Measurements from ENCODE around the gene CLEC18B. TPM values are rescaled to one million over a fixed set of nuclear protein-coding genes. Genes with fewer than 3 reads are reported as not detected.
"Not testable (repeated sequence)": the region's sequence is repeated elsewhere in the genome, so short reads cannot be mapped to it uniquely, and the experiment has no call there.

CLEC18B gene
- total and polyA plus RNA-seq, 3 experiments from 2014 or later = 0.29 TPM; not detected in 2

DNA sequence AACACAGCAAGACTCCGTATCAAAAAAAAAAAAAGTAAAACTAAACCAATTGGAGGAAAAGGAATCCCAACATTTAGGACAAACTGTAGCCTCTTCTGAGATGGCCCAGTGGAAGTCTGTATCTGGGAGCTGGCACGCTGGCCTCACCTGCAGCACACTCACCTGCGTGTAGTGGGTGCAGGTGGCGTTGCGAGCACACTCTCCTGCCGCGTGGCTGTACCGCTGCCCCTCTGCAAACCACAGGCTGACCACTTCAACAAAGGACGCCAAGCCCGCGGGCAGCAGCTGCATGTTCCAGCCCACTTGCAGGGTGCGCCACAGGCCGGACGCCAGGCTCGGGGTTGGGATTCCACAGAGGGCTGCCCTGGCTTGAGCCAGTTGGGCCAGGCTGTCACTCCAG is 3.4 kb downstream of the CLEC18B start:
- POLR2A ChIA-PET; H3K36me3 Mint-ChIP-seq; H3K9me3 ChIP-seq (ENCODE audit: low read length); H3K4me1 Mint-ChIP-seq; H3K9me3 Mint-ChIP-seq; H3K4me3 Mint-ChIP-seq; H3K36me3 ChIP-seq (ENCODE audit: insufficient read depth, low read length); DNase-seq; H3K4me3 ChIP-seq (ENCODE audit: low read length); H3K27ac Mint-ChIP-seq; H3K27ac ChIP-seq (ENCODE audit: low read depth, low read length); CTCF ChIA-PET; H3K4me1 ChIP-seq (ENCODE audit: insufficient read depth, low read length); H3K27me3 ChIP-seq (ENCODE audit: insufficient read depth, low read length, poor library complexity, severe bottlenecking); H3K27me3 Mint-ChIP-seq: not testable (repeated sequence)

DNA sequence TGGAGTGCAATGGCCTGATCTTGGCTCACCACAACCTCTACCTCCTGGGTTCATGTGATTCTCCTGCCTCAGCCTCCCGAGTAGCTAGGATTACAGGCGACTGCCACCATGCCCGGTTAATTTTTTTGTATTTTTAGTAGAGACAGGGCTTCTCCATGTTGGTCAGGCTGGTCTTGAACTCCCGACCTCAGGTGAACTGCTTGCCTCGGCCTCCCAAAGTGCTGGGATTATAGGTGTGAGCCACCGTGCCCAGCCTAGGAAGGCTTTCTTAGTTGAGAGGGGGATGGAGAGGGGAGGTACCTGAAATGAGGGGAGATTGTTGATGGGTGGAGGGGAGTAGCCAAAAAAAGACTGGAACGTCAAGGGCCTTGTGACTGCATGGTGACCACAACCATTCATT is 7.4 kb downstream of the CLEC18B start:
- H3K27ac Mint-ChIP-seq; H3K9me3 ChIP-seq (ENCODE audit: low read length); H3K27ac ChIP-seq (ENCODE audit: low read depth, low read length); CTCF ChIA-PET; H3K4me3 Mint-ChIP-seq; H3K9me3 Mint-ChIP-seq; H3K36me3 ChIP-seq (ENCODE audit: insufficient read depth, low read length); DNase-seq; H3K27me3 Mint-ChIP-seq; POLR2A ChIA-PET; H3K27me3 ChIP-seq (ENCODE audit: insufficient read depth, low read length, poor library complexity, severe bottlenecking); H3K4me1 Mint-ChIP-seq; H3K4me1 ChIP-seq (ENCODE audit: insufficient read depth, low read length); H3K36me3 Mint-ChIP-seq; H3K4me3 ChIP-seq (ENCODE audit: low read length): not testable (repeated sequence)

GRCh38 chr16:74413485-74413884 is 7.8 kb downstream of the CLEC18B start:
- H3K27ac ChIP-seq (ENCODE audit: low read depth, low read length); H3K4me1 ChIP-seq (ENCODE audit: insufficient read depth, low read length); H3K9me3 ChIP-seq (ENCODE audit: low read length); H3K27me3 Mint-ChIP-seq; DNase-seq; H3K4me3 ChIP-seq (ENCODE audit: low read length); H3K9me3 Mint-ChIP-seq; H3K4me3 Mint-ChIP-seq; H3K36me3 ChIP-seq (ENCODE audit: insufficient read depth, low read length); CTCF ChIA-PET; H3K4me1 Mint-ChIP-seq; H3K27me3 ChIP-seq (ENCODE audit: insufficient read depth, low read length, poor library complexity, severe bottlenecking); POLR2A ChIA-PET; H3K27ac Mint-ChIP-seq; H3K36me3 Mint-ChIP-seq: not testable (repeated sequence)

GRCh38 chr16:74412775-74413390 is 8.4 kb downstream of the CLEC18B start:
- POLR2A ChIA-PET; H3K4me3 Mint-ChIP-seq; CTCF ChIA-PET; H3K27ac ChIP-seq (ENCODE audit: low read depth, low read length); H3K9me3 Mint-ChIP-seq; H3K4me1 Mint-ChIP-seq; H3K36me3 Mint-ChIP-seq; H3K36me3 ChIP-seq (ENCODE audit: insufficient read depth, low read length); H3K4me1 ChIP-seq (ENCODE audit: insufficient read depth, low read length); DNase-seq; H3K27me3 Mint-ChIP-seq; H3K4me3 ChIP-seq (ENCODE audit: low read length); H3K9me3 ChIP-seq (ENCODE audit: low read length); H3K27me3 ChIP-seq (ENCODE audit: insufficient read depth, low read length, poor library complexity, severe bottlenecking); H3K27ac Mint-ChIP-seq: not testable (repeated sequence)

- H3K9me3 ChIP-seq (ENCODE audit: low read length); DNase-seq; H3K36me3 ChIP-seq (ENCODE audit: insufficient read depth, low read length); H3K27ac ChIP-seq (ENCODE audit: low read depth, low read length); H3K4me3 ChIP-seq (ENCODE audit: low read length); H3K27ac Mint-ChIP-seq; H3K27me3 ChIP-seq (ENCODE audit: insufficient read depth, low read length, poor library complexity, severe bottlenecking); H3K36me3 Mint-ChIP-seq; H3K4me1 ChIP-seq (ENCODE audit: insufficient read depth, low read length); H3K4me3 Mint-ChIP-seq; H3K27me3 Mint-ChIP-seq; POLR2A ChIA-PET; H3K4me1 Mint-ChIP-seq; CTCF ChIA-PET; H3K9me3 Mint-ChIP-seq: not testable (repeated sequence)
Observed at GRCh38 chr16:74412138-74412774, 9.0 kb downstream of the CLEC18B start.

DNA sequence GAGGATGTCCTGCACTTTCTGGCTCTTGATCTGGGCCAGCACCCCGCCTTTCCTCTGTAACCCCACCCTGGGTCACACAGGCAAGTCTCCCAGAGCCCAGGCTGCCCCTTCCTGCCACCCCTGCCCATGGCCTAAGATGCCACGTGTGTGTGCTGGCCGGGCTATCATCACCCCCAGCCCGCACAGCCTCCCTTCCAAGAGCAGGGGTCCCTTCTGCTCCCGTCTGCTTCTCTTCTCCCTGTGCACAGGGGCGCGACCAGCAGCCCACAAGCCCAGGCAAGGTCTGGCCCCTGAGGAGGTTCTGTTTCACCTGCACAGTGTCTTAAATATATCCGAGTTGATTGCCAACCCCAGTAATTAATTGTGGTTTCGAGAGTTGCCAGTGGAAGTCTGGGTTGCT is 10.3 kb downstream of the CLEC18B start:
- H3K9me3 Mint-ChIP-seq; H3K4me3 Mint-ChIP-seq; H3K27me3 Mint-ChIP-seq; POLR2A ChIA-PET; H3K27me3 ChIP-seq (ENCODE audit: insufficient read depth, low read length, poor library complexity, severe bottlenecking); H3K4me1 ChIP-seq (ENCODE audit: insufficient read depth, low read length); DNase-seq; H3K4me1 Mint-ChIP-seq; H3K27ac ChIP-seq (ENCODE audit: low read depth, low read length); H3K4me3 ChIP-seq (ENCODE audit: low read length); H3K27ac Mint-ChIP-seq; CTCF ChIA-PET; H3K36me3 ChIP-seq (ENCODE audit: insufficient read depth, low read length); H3K36me3 Mint-ChIP-seq; H3K9me3 ChIP-seq (ENCODE audit: low read length): not testable (repeated sequence)

DNA sequence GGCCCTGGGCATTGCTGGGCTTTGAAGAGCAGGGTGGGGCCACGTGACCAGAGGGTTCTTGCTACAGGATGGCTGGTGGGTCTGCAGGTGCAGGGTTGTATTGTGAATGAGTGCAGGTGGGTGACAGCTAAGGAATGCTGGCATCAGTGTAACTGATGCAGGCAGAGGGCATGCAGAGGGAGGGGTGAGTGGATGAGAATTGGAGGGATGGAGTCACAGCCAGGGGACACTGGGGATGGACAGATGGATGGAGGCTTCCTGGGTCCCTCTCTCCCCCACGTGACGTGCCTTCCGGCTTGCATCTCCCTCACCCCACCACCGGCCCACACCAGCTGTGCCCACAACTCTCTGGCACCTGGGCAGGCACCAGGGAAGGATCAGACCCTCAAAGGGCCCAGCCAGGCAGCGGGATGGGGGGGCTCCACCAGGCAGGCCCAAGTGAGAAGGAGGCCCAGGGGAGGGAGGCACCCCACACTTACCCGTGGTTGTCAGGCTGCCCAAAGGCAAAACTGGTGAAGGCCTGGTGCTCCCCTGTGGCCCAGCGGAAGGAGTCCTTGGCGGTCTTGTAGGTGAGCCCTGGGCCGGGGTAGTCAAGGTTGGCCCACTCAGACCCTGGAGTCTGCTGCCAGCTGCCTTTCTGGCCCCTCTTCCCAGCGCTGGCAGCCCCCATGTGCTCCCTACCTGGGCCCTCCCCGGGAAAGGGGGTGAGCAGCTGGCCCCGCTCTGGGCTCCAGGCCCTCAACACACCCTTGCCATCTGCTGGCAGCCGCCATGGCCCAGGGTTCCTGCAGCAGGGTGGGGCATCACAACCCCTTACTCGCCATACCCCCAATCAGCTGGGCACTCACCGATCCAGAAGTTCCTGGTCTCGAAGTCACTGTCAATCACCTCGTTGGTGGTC is 11.0 kb downstream of the CLEC18B start:
- POLR2A ChIA-PET; H3K9me3 ChIP-seq (ENCODE audit: low read length); CTCF ChIA-PET; H3K27me3 ChIP-seq (ENCODE audit: insufficient read depth, low read length, poor library complexity, severe bottlenecking); H3K4me3 Mint-ChIP-seq; DNase-seq; H3K9me3 Mint-ChIP-seq; H3K27me3 Mint-ChIP-seq; H3K4me1 ChIP-seq (ENCODE audit: insufficient read depth, low read length); H3K4me3 ChIP-seq (ENCODE audit: low read length); H3K27ac ChIP-seq (ENCODE audit: low read depth, low read length); H3K36me3 ChIP-seq (ENCODE audit: insufficient read depth, low read length); H3K4me1 Mint-ChIP-seq; H3K36me3 Mint-ChIP-seq: not testable (repeated sequence)
- H3K27ac Mint-ChIP-seq = peak overlapping the region in 1 of 8 donors; percentile 37

- DNase-seq; CTCF ChIA-PET; H3K27me3 ChIP-seq (ENCODE audit: insufficient read depth, low read length, poor library complexity, severe bottlenecking): not testable (repeated sequence)
Observed at GRCh38 chr16:74409185-74409981, 11.9 kb downstream of the CLEC18B start.

More at GRCh38 chr16:74409185-74409981, 11.9 kb downstream of the CLEC18B start:
- H3K27me3 Mint-ChIP-seq; H3K9me3 Mint-ChIP-seq; H3K4me1 ChIP-seq (ENCODE audit: insufficient read depth, low read length); H3K27ac ChIP-seq (ENCODE audit: low read depth, low read length); H3K36me3 Mint-ChIP-seq; H3K4me3 Mint-ChIP-seq; H3K4me3 ChIP-seq (ENCODE audit: low read length); H3K4me1 Mint-ChIP-seq; POLR2A ChIA-PET; H3K27ac Mint-ChIP-seq; H3K36me3 ChIP-seq (ENCODE audit: insufficient read depth, low read length); H3K9me3 ChIP-seq (ENCODE audit: low read length): not testable (repeated sequence)
